T-helper 2 cell treated with Interferon-gamma antibody and Interleukin-4, amounts not matched to agents 100 ng/mL and 5 ng/mL, for 36 hours (primary cell): ENCODE measurements around the gene DUS1L. TPM values are rescaled to one million over a fixed set of nuclear protein-coding genes. Genes with fewer than 3 reads are reported as not detected.

Source experiments
- intact Hi-C: fragments of 100-400 bp; cut with micrococcal nuclease; formaldehyde crosslinking; loops from one replicate; pipeline ENCODE4 v1.15.1; 2023
- total RNA-seq: library from RNA; stranded (reverse); gene quantifications from 2 replicates; pipeline ENCODE4 v1.2.3, GENCODE V29; 2022

Gene DUS1L
- total RNA-seq, 1 donor from 2014 or later, result 129 TPM

DNA sequence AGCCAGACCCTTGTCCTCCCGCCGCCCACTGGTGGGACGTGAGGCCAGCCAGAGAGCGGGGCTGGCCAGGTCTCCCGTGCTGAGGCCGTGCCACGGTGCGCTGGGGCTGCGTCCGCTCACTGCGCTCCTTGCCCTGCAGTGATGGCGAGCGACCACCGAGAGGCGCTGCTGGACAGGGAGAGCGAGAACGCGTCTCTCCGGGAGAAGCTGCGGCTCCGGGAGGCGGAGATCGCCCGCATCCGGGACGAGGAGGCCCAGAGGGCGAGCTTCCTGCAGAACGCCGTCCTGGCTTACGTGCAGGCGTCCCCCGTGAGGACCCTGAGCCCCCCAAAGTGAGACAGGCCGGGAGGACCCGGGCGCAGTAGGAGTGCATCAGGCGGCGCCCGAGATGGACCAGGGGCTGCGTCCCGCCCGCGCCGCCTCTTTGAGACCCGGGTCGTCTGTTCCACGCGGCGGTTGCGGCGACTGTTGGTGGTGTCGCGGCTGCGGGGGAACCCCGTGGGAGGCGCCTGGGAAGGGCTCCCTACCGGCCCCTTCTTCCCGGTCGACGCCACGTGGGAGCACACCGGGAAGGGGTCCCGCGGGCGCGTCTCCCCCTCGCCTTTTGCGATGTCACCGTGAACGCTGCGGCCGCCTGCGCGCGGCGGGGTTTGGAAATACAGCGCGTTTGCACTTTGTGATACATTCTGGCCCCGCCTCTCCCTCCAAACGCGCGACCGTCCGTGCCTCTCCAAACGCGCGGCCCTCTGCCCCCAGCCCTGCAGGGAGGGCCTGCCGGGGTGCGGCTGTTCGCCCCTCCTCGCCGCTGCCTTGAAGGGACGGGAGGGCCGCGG, 34.9 kb downstream of the DUS1L start:
- intact Hi-C loops, result loop anchor here (1.0 to 10.0 kb wide), 3 partner anchors 124 to 264 kb away; partner anchors contain the start of gene SLC16A3

DNA sequence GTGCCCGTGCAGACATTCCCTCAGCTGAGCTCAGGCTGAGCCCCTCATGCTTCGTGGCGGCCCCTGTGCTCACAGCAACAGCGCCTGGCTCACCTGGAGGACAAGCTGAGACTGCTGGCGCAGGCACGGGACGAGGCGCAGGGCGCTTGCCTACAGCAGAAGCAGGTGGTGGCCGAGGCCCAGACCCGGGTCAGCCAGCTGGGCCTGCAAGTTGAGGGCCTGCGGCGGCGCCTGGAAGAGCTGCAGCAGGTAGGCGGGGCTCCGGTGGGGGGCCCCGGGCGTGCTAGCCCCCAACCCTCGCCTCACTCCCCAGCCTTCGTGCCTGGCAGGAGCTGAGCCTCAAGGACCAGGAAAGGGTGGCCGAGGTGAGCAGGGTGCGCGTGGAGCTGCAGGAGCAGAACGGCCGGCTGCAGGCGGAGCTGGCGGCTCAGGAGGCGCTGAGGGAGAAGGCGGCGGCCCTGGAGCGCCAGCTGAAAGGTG, 35.6 kb downstream of the DUS1L start:
- intact Hi-C loops, result loop anchor here (5.0 to 10.0 kb wide), 2 partner anchors 197 to 265 kb away; partner anchors contain the start of gene SLC16A3

DNA sequence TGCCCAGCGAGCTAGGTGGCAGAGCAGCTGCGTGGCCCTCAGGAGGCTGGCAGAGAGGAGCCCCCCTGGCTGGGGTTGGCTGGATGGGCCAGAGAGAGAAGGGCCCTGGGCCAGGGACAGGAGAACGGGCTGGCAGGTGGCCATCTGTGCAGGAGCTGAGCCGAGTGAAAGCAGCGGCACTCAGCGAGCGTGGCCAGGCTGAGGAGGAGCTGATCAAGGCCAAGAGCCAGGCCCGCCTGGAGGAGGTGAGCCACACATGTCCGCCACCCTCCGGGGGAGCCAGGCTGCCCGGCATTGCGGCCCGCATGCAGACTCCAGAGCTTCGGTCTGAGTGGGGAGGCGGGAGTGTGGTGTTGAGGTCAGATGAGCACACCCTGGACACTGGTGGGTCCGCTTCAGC, 36.2 kb downstream of the DUS1L start:
- intact Hi-C loops, result no loop called here

- intact Hi-C loops, result no loop called here
Observed at GRCh38 chr17:82028966-82029365, 36.6 kb downstream of the DUS1L start.

DNA sequence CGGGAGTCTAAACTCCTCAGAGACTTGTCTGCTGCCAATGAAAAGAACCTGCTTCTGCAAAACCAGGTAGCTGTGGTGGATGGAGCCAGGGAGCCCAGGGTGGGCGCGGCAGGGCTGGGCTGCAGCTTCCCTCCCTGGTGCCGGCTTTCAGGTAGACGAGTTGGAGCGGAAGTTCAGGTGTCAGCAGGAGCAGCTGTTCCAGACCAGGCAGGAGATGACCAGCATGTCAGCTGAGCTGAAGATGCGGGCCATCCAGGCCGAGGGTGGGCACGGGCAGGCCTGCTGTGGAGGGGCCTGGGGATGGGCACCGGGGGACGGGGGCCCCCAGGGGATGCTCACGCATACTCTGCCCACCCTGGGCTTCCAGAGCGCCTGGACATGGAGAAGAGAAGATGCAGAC, 37.4 kb downstream of the DUS1L start:
- intact Hi-C loops, result no loop called here

GRCh38 chr17:82025401-82026107, 40.0 kb downstream of the DUS1L start:
- intact Hi-C loops, result no loop called here

DNA sequence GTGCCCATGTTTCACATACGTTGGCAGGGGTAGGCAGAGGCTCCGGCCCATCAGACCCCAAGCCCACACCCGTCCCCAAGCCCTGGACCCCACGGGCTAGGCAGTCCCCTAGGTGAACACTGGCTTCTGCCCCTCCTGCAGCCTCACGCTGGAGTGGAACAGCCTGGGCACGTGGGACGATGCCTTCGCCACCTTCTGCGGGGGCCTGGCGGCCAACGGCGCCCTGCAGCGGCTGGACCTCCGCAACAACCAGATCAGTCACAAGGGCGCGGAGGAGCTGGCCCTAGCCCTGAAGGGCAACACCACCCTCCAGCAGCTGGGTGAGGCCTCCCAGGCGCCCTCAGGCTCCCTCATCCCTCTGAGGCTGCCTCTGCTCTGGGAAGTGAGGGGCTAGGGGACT, 40.7 kb downstream of the DUS1L start:
- intact Hi-C loops, result loop anchor here (5.0 kb wide), 2 partner anchors 98 to 153 kb away; partner anchors contain the start of genes ARHGDIA and MAFG

DNA sequence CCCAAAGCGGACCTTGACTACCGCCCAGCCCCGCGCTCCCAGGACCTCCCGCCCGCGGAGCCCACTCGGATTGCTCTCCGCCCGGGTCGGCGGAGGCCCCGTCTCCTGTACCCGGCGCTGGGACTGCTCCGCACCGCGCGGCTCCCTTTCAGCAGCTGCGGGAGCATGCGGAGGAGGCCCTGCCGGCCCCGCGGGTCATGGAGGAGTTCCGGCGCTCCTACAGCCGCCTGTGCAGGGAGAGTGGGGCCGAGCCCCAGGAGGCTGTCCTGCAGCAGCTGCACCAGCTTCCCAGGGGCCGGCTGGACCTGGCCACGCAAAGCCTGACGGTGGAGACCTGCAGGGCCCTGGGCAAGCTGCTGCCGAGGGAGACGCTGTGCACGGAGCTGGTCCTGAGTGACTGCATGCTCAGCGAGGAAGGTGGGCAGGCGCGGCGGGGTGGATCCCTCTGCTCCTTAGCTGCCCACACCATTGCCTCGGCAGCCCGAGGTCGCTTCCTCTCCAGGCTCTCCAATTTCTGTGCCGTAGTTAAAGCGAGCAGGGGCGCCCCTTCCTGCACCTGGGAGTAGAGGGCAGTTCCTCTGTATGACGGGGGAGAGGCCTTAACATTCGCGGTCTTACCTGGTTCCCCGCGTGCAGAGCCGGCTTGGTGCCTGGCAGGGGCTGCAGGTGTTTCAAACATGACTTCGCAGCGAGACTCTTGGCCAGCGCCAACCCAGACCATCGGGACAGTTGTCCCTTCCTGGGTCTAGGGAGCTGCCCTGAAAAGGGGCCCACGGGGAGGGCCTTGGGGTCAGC, 42.0 kb downstream of the DUS1L start:
- intact Hi-C loops, result loop anchor here (1.0 to 5.0 kb wide), 7 partner anchors 14 to 151 kb away; partner anchors contain the start of genes ALYREF, ANAPC11, ARHGDIA and ASPSCR1

GRCh38 chr17:82022981-82023446, 42.6 kb downstream of the DUS1L start, which contains the start of gene LRRC45:
LRRC45 (plus strand) TSS chr17:82023305; CDS start chr17:82023644, 339 bp downstream.
- intact Hi-C loops, result loop anchor here (1.0 to 5.0 kb wide), 7 partner anchors 14 to 151 kb away; partner anchors contain the start of genes ALYREF, ANAPC11, ARHGDIA and ASPSCR1

GRCh38 chr17:82022310-82022980, 43.2 kb downstream of the DUS1L start, which contains the start of gene CENPX:
CENPX (minus strand) TSS chr17:82022878; CDS start chr17:82022861, 17 bp downstream.
- intact Hi-C loops, result loop anchor here (5.0 kb wide), 2 partner anchors 95 to 150 kb away; partner anchors contain the start of genes ARHGDIA and MAFG

DNA sequence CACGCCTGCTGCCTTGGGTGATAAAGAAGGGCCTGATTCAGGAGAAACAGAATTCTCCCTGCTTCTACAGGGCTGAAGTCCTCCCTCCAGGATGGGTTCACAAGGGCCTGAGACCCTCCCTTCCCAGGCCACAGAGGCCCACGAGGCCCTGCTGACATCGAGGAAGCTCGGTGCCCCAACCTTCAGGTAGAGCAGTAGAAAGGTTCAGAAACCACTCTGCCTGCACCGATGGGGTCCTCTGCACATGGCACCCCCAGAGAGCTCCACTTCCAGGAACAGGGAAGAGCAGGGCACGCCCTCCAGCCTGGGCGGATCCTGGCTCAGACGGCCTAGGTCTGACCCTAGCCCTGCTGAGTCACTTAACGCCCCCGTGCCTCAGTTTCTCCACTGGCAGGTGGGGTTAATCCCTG, 43.7 kb downstream of the DUS1L start:
- intact Hi-C loops, result loop anchor here (1.0 to 5.0 kb wide), 3 partner anchors 63 to 150 kb away; partner anchors contain the start of genes ARHGDIA and MAFG

GRCh38 chr17:82021107-82021899, 44.3 kb downstream of the DUS1L start:
- intact Hi-C loops, result loop anchor here (1.0 to 5.0 kb wide), 3 partner anchors 62 to 149 kb away; partner anchors contain the start of genes ARHGDIA and MAFG

DNA sequence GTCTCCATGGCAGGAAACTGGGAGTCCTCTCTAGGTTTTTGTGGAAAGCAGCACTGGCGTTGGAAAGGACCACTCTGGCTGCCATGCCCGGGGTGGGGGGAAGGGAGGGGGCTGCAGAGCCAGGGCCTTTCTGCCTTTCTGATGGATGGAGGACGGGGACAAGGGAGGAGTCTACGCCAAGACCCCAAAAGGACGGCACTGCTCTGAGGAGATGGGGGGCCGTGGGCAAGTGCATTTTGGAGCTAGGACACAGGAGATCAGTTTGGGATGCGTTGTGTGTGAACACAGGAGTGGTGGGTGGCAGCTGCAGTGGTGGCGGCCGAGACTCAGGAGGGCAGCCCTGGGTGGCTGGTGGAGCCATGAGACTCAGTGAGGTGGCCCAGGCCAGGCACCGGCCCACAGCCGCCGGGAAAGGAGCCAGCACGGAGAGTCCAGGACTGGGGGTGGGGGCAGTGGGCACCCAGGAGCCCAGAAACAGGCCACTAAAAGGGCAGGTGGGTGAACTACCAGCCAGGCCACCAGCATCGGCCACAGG, 45.0 kb downstream of the DUS1L start:
- intact Hi-C loops, result loop anchor here (1.0 to 5.0 kb wide), 3 partner anchors 61 to 148 kb away; partner anchors contain the start of genes ARHGDIA and MAFG

- intact Hi-C loops, result loop anchor here (5.0 kb wide), 2 partner anchors 93 to 148 kb away; partner anchors contain the start of genes ARHGDIA and MAFG
Observed at GRCh38 chr17:82019690-82020571, 45.7 kb downstream of the DUS1L start.

- intact Hi-C loops, result no loop called here
Observed at GRCh38 chr17:82018989-82019689, 46.5 kb downstream of the DUS1L start.

GRCh38 chr17:82018152-82018988, 47.2 kb downstream of the DUS1L start:
- intact Hi-C loops, result no loop called here
